ENCODE data around the gene BBS5. TPM values are rescaled to one million over a fixed set of nuclear protein-coding genes. Genes with fewer than 3 reads are reported as not detected.

Gene BBS5
- total RNA-seq, 4 donors from 2014 or later, result 6.4 to 10.5 (median 8.9) TPM

DNA sequence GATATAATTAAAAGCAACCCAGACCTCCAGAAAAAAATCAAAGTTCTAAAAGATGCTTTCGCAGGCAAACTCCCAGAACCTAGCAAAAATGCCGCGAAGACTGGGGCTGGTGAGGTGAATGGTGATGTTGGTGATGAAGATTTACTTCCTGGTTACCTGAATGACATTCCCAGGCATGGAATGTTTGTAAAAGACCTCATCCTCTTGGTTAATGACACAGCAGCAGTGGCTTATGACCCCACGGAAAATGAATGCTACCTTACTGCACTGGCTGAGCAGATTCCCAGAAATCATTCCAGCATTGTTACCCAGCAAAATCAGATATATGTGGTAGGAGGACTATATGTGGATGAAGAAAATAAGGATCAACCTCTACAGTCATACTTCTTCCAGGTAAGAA lies 31.2 kb downstream of the BBS5 start:
- TF ChIP-seq, protein P1, sequence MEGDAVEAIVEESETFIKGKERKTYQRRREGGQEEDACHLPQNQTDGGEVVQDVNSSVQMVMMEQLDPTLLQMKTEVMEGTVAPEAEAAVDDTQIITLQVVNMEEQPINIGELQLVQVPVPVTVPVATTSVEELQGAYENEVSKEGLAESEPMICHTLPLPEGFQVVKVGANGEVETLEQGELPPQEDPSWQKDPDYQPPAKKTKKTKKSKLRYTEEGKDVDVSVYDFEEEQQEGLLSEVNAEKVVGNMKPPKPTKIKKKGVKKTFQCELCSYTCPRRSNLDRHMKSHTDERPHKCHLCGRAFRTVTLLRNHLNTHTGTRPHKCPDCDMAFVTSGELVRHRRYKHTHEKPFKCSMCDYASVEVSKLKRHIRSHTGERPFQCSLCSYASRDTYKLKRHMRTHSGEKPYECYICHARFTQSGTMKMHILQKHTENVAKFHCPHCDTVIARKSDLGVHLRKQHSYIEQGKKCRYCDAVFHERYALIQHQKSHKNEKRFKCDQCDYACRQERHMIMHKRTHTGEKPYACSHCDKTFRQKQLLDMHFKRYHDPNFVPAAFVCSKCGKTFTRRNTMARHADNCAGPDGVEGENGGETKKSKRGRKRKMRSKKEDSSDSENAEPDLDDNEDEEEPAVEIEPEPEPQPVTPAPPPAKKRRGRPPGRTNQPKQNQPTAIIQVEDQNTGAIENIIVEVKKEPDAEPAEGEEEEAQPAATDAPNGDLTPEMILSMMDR (IDR thresholded peaks at IDR 0.05; ENCODE audit: low read depth), result no peak

DNA sequence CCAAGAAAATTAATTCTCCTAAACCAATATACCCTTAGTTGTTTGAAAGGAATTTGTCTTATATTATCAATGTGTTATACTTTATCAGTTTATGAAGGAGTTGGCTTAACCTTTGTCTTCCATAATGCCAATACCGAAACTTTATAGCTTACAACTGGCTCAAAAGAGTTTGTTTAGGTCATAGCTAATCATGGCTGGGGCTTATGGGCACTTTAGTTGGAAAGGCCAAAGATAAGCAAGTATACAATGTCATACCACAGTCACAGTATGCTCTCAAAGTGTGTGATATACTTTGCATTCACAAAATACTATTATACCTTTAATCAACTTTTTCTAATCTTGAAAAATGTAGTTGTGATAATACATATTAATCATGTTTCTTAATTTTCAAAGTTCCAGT lies 32.5 kb downstream of the BBS5 start:
- TF ChIP-seq, protein P1 (IDR thresholded peaks at IDR 0.05; ENCODE audit: low read depth), result no peak

DNA sequence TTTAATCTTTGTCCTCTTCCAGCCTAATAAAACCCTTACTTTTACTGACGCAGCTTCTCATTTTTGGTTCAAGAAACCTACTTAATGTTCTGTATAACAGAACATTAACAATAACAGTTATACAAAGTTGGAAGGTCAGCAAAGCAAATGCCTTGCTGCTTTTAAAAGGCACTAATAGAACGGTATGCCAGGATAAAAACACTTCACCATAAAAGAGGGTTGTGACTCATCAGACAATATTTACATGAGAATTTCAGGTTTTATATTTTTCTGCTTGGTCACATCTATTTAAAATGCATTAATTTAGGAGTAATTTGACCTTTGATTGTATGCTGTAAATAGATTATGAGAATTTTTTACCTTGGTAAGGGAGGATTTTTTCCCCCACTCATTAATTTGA lies 33.2 kb downstream of the BBS5 start:
- TF ChIP-seq, protein P1 (IDR thresholded peaks at IDR 0.05; ENCODE audit: low read depth), result no peak

DNA sequence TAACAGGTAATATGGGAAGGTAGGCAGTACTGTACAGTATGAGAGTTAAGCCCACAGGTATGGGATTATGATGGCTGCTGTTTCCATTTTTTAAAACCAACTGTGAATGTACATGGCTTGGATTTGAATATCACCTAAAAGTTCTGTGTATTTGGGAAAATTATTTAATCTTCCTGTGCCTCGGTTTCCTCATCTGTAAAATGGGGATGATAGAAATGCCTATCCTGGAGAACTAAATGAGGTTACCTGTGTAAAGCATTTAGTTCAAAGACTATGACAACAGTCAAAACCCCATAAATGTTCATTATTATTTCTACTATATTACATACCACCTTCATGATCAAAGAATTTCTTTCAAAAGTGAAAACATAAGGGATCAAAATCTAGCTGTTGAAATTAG lies 33.8 kb downstream of the BBS5 start:
- TF ChIP-seq, protein P1 (IDR thresholded peaks at IDR 0.05; ENCODE audit: low read depth), result no peak

DNA sequence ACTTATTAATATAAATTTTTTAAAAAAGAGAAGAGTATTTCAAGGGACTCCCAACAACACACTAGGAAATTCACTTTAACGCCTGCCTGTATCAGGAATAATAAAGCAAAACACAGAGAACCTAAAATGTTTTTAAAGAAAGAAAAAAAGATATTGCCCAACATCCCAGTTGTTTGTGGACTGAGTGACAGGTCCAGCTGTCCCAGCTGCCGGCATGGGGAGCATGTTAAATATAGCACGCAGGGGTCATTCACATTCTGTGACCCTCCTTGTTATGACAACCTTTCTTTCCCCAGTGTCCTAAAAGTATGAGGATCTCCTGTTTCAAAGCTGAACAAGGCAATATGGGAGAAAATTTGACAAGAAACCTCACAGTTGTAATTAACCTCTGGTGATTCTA lies 34.6 kb downstream of the BBS5 start:
- TF ChIP-seq, protein P1 (IDR thresholded peaks at IDR 0.05; ENCODE audit: low read depth), result no peak

DNA sequence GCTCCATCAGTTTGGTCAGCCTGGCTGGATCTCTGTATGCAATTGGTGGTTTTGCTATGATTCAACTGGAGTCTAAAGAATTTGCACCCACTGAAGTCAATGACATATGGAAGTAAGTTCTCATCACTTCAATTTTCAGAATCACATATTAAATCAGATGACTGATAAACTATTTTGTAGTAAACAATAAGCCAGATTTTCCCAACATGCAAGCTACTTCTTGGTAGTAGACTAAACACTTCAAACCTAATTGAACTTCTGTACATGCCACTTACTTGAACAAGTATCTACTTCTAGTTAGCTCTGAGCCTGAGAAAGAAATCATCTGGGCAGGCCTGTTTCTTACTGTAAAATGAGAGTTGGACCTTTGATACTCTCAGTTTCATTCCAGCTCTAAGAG lies 41.6 kb downstream of the BBS5 start:
- TF ChIP-seq, protein P1 (IDR thresholded peaks at IDR 0.05; ENCODE audit: low read depth), result no peak

DNA sequence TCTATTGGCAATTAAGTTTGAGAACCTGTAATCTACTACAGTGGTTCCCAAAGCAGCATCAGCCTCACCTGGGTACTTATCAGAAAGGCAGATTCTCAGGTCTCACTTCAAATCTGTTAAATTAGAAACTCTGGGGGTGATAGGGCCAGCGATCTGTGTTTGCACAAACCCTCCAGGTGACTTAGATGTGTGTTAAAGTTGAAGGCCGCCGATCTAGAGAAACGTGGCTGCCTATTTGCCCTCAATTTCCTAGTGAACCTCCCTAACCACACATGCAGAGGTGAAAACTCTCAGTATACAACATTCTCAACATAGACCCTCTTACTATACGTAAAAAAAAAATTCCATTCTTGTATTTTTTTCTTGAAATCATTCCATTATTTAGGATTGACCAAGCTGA lies 44.4 kb downstream of the BBS5 start:
- TF ChIP-seq, protein P1 (IDR thresholded peaks at IDR 0.05; ENCODE audit: low read depth), result no peak
